ENCODE results near the gene WDFY3.

Gene WDFY3

DNA sequence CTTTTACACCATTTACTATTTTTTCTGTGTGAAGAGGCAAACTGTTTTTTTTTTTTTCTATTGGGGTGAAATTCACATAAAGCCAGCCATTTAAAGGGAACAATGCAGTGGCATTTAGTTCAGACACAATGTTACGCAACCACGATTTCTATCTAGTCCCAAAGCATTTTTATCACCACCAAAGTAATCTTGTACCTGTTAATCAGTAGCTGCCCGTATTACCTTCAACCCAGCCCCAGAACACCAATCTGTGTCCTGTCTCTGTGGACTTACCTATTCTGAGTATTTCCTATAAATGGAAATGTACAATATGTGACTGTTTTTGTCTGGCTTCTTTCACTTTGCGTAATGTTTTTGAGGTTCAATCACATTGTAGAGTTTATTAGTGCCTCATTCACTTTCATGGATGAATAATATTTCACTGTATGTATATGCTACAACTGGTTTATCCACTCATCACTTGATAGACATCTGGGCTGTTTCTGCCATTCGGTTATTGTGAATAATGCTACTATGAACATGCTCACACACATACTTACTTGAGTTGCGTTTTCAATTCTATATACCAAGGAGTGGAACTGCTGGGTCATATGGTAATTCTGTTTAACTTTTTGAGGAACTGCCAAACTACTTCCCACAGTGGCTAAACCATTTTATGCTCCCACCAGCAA lies 267.4 kb downstream of the WDFY3 start:
- TF ChIP-seq ZNF384 (IDR thresholded peaks at IDR 0.05) (no peak), NFRKB (IDR thresholded peaks at IDR 0.05) (no peak)

GRCh38 chr4:84697615-84698201 lies 268.8 kb downstream of the WDFY3 start:
- CTCF ChIA-PET = no interaction called here
- TF ChIP-seq CTBP1 (IDR thresholded peaks at IDR 0.05; ENCODE audit: borderline replicate concordance) (no peak), NFRKB (IDR thresholded peaks at IDR 0.05) (no peak), L3MBTL2 (conservative IDR thresholded peaks at IDR 0.05) (no peak), HDGF (IDR thresholded peaks at IDR 0.05; ENCODE audit: borderline replicate concordance) (no peak)
- DNase-seq (ENCODE audit: extremely low spot score) = no peak
- POLR2A ChIA-PET = no interaction called here

More for the DNA sequence above, 267.4 kb downstream of the WDFY3 start:
- DNase-seq (ENCODE audit: extremely low spot score) = no peak
- ChIA-PET CTCF (no interaction called here), POLR2A (no interaction called here)

DNA sequence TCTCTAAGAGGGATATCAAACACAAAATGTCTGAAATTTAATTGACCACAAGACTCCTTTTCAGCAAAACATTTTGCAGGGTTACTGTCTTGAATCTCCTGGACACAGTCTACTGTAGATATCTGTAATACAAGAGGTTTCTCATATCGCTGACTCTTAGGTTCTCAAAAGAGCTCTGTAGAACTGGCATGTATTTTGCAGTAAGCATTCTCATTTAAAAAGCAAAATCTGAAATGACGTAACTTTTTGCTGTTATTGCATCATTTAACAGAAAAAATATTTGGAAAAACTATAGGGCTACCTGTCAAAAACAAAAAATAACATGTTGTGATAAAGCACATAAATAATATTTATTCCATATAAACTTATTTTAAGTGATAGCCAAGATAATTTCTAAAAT lies 269.3 kb downstream of the WDFY3 start:
- ChIA-PET POLR2A (no interaction called here), CTCF (interaction anchor here (0.6 kb wide), 1 partner anchor 1207 kb away, joined by 4 read pairs; no protein-coding TSS in a partner anchor)
- TF ChIP-seq FOXK2 (IDR thresholded peaks at IDR 0.05) (no peak), TARDBP (IDR thresholded peaks at IDR 0.05) (no peak), HDGF (IDR thresholded peaks at IDR 0.05; ENCODE audit: borderline replicate concordance) (no peak), L3MBTL2 (conservative IDR thresholded peaks at IDR 0.05) (no peak), CTBP1 (IDR thresholded peaks at IDR 0.05; ENCODE audit: borderline replicate concordance) (no peak), FOXM1 (IDR thresholded peaks at IDR 0.05; ENCODE audit: borderline replicate concordance) (no peak), LEF1 (IDR thresholded peaks at IDR 0.05; ENCODE audit: borderline replicate concordance) (no peak), BHLHE40 (IDR thresholded peaks at IDR 0.05; ENCODE audit: borderline replicate concordance) (no peak), FOXA1 (IDR thresholded peaks at IDR 0.05) (no peak), NFRKB (IDR thresholded peaks at IDR 0.05) (no peak), ARNT (IDR thresholded peaks at IDR 0.05) (no peak), SUZ12 (IDR thresholded peaks at IDR 0.05) (no peak), SP1 (IDR thresholded peaks at IDR 0.05) (no peak), ZNF384 (IDR thresholded peaks at IDR 0.05) (no peak)
- no peak for DNase-seq (ENCODE audit: extremely low spot score)

DNA sequence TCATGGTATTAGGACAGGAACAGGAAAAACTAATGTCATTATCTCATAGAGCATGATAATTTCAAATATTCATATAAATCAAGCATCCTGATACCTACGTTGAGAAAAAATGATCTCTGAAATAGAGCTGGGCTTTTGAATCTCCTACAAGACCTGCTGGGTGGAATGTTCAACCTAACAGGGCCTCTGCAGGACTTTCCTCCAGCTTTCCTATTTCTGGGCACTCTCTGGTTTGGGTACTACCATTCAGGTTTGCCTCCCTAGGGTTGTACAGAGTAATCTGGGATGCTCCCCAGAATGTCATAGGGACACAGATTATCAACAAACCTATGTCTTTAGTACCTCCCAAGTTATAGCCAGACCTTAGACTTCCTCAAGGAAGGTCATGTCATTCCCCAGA lies 274.7 kb downstream of the WDFY3 start:
- CTCF ChIA-PET = no interaction called here
- POLR2A ChIA-PET = no interaction called here
- no peak for TF ChIP-seq TARDBP (IDR thresholded peaks at IDR 0.05)
- no peak for TF ChIP-seq BHLHE40 (IDR thresholded peaks at IDR 0.05; ENCODE audit: borderline replicate concordance)
- TF ChIP-seq L3MBTL2 (conservative IDR thresholded peaks at IDR 0.05) = no peak
- no peak for DNase-seq (ENCODE audit: extremely low spot score)

GRCh38 chr4:84691170-84691691 lies 275.3 kb downstream of the WDFY3 start:
- no peak for DNase-seq (ENCODE audit: extremely low spot score)
- TF ChIP-seq ELF4 (IDR thresholded peaks at IDR 0.05) = no peak
- no peak for TF ChIP-seq TARDBP (IDR thresholded peaks at IDR 0.05)
- ChIA-PET CTCF (no interaction called here), POLR2A (no interaction called here)

GRCh38 chr4:84690481-84690880 lies 276.0 kb downstream of the WDFY3 start:
- ChIA-PET CTCF (no interaction called here), POLR2A (no interaction called here)
- no peak for DNase-seq (ENCODE audit: extremely low spot score)
- TF ChIP-seq FOXM1 (IDR thresholded peaks at IDR 0.05; ENCODE audit: borderline replicate concordance) = no peak
- TF ChIP-seq ZNF384 (IDR thresholded peaks at IDR 0.05) = no peak

DNA sequence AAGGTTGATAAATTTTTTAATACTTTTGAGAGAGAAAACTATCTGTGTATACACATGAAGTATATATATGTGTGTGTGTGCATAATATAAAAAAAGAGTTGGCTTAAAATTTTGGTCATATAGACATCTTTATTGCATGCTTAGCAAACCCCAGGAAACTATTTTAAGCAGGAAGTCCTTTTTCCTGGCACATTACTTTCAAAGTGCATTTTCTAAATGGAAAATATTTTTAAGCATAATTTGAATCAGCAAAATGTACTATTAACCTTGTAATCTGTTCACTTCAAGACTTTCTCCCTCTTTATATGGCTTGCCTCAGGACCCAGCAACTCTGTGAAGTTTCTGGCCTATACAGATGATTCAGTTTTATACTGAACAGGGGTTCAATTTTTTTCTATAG lies 277.3 kb downstream of the WDFY3 start:
- ChIA-PET POLR2A (no interaction called here), CTCF (no interaction called here)
- TF ChIP-seq SP1 (IDR thresholded peaks at IDR 0.05) = no peak
- no peak for TF ChIP-seq FOXK2 (IDR thresholded peaks at IDR 0.05)
- TF ChIP-seq ARNT (IDR thresholded peaks at IDR 0.05) = no peak
- TF ChIP-seq SUZ12 (IDR thresholded peaks at IDR 0.05) = no peak
- TF ChIP-seq NFRKB (IDR thresholded peaks at IDR 0.05) = no peak
- TF ChIP-seq FOXA1 (IDR thresholded peaks at IDR 0.05) = no peak
- TF ChIP-seq HDGF (IDR thresholded peaks at IDR 0.05; ENCODE audit: borderline replicate concordance) = no peak
- TF ChIP-seq CTBP1 (IDR thresholded peaks at IDR 0.05; ENCODE audit: borderline replicate concordance) = no peak
- TF ChIP-seq LEF1 (IDR thresholded peaks at IDR 0.05; ENCODE audit: borderline replicate concordance) = no peak
- no peak for TF ChIP-seq BHLHE40 (IDR thresholded peaks at IDR 0.05; ENCODE audit: borderline replicate concordance)
- no peak for TF ChIP-seq ELF4 (IDR thresholded peaks at IDR 0.05)
- no peak for DNase-seq (ENCODE audit: extremely low spot score)

GRCh38 chr4:84688605-84689004 lies 277.9 kb downstream of the WDFY3 start:
- POLR2A ChIA-PET = no interaction called here
- TF ChIP-seq TARDBP (IDR thresholded peaks at IDR 0.05) = no peak
- no peak for TF ChIP-seq BHLHE40 (IDR thresholded peaks at IDR 0.05; ENCODE audit: borderline replicate concordance)
- CTCF ChIA-PET = no interaction called here
- no peak for DNase-seq (ENCODE audit: extremely low spot score)

- DNase-seq (ENCODE audit: extremely low spot score) = no peak
- POLR2A ChIA-PET = no interaction called here
- CTCF ChIA-PET = no interaction called here
- no peak for TF ChIP-seq ARNT (IDR thresholded peaks at IDR 0.05)
- TF ChIP-seq TARDBP (IDR thresholded peaks at IDR 0.05) = no peak
- TF ChIP-seq FOXK2 (IDR thresholded peaks at IDR 0.05) = no peak
- TF ChIP-seq ZNF384 (IDR thresholded peaks at IDR 0.05) = no peak
- no peak for TF ChIP-seq BHLHE40 (IDR thresholded peaks at IDR 0.05; ENCODE audit: borderline replicate concordance)
- TF ChIP-seq, protein P1, sequence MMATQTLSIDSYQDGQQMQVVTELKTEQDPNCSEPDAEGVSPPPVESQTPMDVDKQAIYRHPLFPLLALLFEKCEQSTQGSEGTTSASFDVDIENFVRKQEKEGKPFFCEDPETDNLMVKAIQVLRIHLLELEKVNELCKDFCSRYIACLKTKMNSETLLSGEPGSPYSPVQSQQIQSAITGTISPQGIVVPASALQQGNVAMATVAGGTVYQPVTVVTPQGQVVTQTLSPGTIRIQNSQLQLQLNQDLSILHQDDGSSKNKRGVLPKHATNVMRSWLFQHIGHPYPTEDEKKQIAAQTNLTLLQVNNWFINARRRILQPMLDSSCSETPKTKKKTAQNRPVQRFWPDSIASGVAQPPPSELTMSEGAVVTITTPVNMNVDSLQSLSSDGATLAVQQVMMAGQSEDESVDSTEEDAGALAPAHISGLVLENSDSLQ (IDR thresholded peaks at IDR 0.05) = no peak
- no peak for TF ChIP-seq CTBP1 (IDR thresholded peaks at IDR 0.05; ENCODE audit: borderline replicate concordance)
Measured at GRCh38 chr4:84685105-84685504, 281.4 kb downstream of the WDFY3 start.
